WERI-Rb-1 (cell line): Measurements from ENCODE around the gene SH3PXD2A.

Experiments used
- DNase-seq: peaks from one replicate; pipeline ENCODE4 v3.0.0-alpha.2; 2020
- H3K27ac ChIP-seq: fragments of 250-450 bp; sonication (Bioruptor Pico); 2 replicates; pipeline ENCODE4 v1.5.1; 2020; ENCODE audit warnings: mild to moderate bottlenecking, moderate library complexity
- H3K27me3 ChIP-seq: fragments of 250-450 bp; sonication (Bioruptor Pico); 2 replicates; pipeline ENCODE4 v1.5.1; 2021; ENCODE audit warnings: mild to moderate bottlenecking, low read depth, moderate library complexity; ENCODE audit not compliant: insufficient read depth, severe bottlenecking
- H3K36me3 ChIP-seq: fragments of 250-450 bp; sonication (Bioruptor Pico); 2 replicates; pipeline ENCODE4 v1.5.1; 2020; ENCODE audit warnings: mild to moderate bottlenecking, moderate library complexity
- H3K4me3 ChIP-seq: 2 replicates; pipeline ENCODE4 v1.5.1; 2011; ENCODE audit warnings: low read depth, mild to moderate bottlenecking, control low read depth, low read length
- H3K9me3 ChIP-seq: fragments of 250-450 bp; sonication (Bioruptor Pico); 2 replicates; pipeline ENCODE4 v1.5.1; 2021; ENCODE audit warnings: mild to moderate bottlenecking, moderate library complexity; ENCODE audit not compliant: severe bottlenecking
- CTCF ChIP-seq: IDR thresholded peaks from 2 replicates; pipeline ENCODE4 v1.5.1; 2011; ENCODE audit warnings: low read depth, mild to moderate bottlenecking, control low read depth, inconsistent platforms, low read length

Gene SH3PXD2A

DNA sequence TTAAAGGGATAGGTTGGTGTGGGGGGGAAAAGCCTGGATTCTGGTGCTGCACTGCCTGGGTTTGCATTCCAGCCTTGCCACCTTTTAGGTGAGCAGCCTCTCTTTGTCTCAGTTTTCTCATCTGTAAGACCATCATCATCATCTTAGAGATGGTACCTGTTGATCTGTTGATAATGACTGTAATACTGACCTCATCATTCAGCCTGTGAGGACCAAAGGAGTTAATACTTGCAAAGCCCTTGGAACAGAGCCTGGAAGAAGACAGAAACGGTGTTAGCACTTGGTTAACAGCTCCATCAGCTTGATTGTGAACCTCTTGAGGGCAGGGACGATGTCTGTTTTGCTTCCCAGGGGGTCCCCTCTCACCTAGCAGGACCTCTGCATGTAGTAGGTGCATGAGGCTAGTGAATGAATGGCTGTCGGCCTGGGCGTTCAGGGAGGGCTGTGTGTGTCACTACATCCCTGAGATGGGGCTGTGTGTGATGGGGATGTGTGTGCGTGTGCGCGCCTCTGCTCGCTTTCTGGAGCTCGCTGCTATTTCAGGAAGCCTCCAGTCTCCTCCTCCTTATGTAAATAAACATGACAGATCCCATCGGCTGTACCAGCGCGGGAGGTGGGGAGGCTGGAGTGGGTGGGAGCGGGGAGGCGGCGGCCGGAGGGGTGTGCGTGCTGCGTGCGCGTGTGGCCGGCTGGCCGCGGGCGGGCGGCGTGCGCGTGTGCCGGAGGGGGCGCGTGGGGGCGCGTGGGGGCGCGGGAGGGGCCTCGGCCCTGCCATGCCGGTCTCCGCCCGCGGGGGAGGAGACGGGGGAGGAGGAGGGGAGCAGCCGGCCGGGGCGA is 300.7 kb downstream of the SH3PXD2A start:
- Histone ChIP-seq H3K4me3 (peak overlapping the region; percentile 51), H3K27me3 (no peaks in the 10 kb centered on the region), H3K9me3 (no peaks in the 10 kb centered on the region), H3K36me3 (peaks cover 5% of the 10 kb centered on the region), H3K27ac (peak overlapping the region; percentile 51; the same call in 1 of the 2 replicates)
- no peak for TF ChIP-seq CTCF
- DNase-seq: peak; percentile 85

DNA sequence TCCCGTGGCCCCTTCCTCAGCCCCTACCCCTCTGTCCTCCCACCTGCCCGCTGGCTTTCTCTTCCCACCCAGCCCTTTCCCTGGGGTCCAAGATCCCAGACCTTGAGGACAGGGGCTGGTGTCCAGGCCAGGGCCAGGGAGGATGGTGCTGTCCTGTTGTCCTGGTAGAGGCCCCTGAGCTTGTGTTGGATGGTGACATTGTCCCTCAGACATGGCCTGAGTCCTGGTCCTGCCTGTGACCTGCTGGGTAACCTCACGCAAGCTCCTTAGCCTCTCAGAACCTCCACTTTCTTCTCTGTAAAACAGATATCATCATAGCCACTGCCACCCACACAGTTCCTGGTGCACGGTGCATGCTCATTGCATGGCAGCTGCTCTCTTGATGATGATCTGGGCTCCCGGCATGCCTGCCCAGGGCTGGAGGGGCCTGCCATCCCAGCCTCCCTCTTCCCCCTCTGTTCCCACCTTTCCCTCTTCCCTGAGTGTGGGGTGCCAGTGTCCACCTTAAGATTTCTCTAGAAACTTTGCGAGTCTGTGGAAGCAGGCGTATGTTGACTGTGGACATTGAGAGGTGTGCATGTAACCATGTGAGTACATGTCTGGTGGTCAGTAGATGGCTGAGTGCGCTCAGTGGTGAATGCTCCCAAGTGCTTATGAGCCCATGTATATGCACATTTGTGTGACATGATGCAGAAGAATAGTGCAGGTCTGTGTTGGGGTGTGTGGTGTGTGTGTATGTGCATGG is 301.5 kb downstream of the SH3PXD2A start:
- DNase-seq: no peak
- no peaks in the 10 kb centered on the region for H3K9me3 ChIP-seq
- no peak for TF ChIP-seq CTCF
- peaks cover 5% of the 10 kb centered on the region for H3K36me3 ChIP-seq
- H3K27ac ChIP-seq: no peak overlapping the region
- H3K27me3 ChIP-seq: no peaks in the 10 kb centered on the region
- no peak overlapping the region for H3K4me3 ChIP-seq

DNA sequence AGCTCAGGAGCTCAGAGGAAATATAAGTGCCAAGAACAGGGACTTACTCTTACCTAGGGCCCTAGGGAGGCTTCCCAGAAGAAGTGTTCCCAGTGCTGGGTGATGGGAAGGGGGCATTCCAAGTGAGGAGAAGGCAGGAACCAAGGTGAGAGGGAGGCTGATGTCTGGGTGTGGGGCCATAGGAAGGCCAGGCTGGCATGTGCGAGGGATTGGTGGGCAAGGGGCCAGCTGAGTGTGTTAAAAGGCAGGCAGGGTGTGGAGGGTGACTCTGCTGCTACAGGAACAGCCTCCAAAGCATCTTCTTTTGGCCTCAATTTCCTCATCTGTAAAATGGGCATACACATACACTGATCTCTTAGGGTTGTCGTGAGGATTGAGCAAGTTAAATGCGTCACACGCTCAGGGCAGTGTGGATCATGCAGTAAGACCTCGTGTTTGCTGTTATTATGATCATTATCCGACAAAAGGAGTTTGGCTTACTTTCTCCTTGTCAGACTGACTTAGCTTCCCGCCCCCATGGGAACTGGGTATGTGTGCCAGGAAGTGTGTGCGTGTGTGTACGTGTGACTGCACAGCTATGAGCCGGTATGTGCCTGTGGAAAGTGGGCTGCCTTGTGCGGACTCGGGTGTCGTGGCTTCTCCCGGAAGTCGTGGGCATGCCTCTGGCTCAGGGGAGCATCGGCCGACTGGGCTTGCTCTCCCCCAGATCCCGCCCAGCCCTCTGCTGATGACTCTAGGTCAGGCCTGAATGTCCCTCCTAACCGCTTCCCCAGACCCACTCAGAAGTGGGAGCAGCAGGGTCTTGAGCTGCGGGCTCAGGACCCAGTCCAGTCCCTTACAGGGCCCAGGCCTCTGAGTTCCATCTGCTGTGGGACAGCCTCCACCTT is 302.3 kb downstream of the SH3PXD2A start:
- Histone ChIP-seq H3K27me3 (no peaks in the 10 kb centered on the region), H3K36me3 (peaks cover 3% of the 10 kb centered on the region; the same call in 1 of the 2 replicates), H3K4me3 (no peak overlapping the region), H3K9me3 (no peaks in the 10 kb centered on the region), H3K27ac (no peak overlapping the region)
- TF ChIP-seq CTCF: no peak
- no peak for DNase-seq

DNA sequence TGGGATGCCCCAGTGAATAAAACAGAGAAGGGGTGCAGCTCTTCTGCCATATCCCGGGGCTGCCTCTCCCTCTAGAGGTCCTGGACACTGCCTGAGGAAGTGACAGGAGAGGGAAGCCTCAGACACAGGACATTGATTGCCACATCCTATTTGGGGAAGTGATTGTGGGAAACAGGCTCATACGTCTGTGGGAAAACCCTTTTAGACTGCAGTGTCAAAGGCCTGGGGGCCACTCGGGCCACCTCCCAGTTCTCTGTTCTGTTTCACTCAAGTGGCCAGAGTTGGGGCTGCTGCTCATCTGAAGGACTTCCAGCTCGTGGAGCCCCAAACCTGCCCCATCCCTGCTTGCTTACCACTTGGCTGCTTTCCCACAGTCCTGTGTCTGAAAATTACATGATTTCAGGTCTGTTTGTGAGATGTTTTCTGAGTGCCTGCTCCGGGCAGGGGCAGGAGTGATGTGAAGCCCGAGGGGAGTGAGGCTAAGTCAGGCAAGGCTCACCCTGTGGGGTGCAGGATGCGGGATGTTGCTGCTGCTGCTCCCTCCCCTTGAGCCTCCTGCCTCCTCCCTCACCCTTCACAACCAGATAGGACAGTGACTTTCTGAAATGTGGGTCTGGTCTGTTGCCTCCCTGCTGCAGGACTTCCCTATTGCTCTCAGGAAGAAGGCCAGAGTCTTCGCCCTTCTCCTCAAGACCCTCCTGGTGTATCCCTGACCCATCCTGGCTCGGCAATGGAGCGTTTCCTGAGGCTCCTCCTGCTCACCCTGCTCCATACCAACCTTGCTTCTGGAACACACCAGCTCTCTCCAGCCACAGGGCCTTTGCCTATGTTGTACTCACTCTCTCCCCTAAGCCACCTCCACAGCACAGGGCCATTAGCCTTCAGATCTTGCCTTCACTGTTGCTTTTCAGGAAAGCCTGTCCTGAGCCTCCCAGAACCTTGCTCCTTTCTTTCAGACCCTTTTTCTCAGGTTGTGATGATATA is 303.5 kb downstream of the SH3PXD2A start:
- no peak for TF ChIP-seq CTCF
- Histone ChIP-seq H3K36me3 (no peaks in the 10 kb centered on the region), H3K9me3 (no peaks in the 10 kb centered on the region), H3K27ac (no peak overlapping the region), H3K27me3 (no peaks in the 10 kb centered on the region), H3K4me3 (no peak overlapping the region)
- DNase-seq: no peak

- no peaks in the 10 kb centered on the region for H3K36me3 ChIP-seq
- no peak for TF ChIP-seq CTCF
- no peak for DNase-seq
- no peaks in the 10 kb centered on the region for H3K9me3 ChIP-seq
- H3K27ac ChIP-seq: no peak overlapping the region
- no peak overlapping the region for H3K4me3 ChIP-seq
- no peaks in the 10 kb centered on the region for H3K27me3 ChIP-seq
Measured at GRCh38 chr10:103550229-103550628, 305.1 kb downstream of the SH3PXD2A start.
